Embryonic facial prominence (tissue), 1 donor: Measurements from ENCODE around the gene EPS8L1.
"Not testable (repeated sequence)": the region's sequence is repeated elsewhere in the genome, so short reads cannot be mapped to it uniquely, and the experiment has no call there.

Experiments used
- DNase-seq: peaks from one replicate; pipeline ENCODE4 v3.0.0-alpha.2; 2016; ENCODE audit errors: extremely low spot score

Gene EPS8L1

GRCh38 chr19:55094456-55095259, 19.0 kb downstream of the EPS8L1 start:
- DNase-seq, result no peak

DNA sequence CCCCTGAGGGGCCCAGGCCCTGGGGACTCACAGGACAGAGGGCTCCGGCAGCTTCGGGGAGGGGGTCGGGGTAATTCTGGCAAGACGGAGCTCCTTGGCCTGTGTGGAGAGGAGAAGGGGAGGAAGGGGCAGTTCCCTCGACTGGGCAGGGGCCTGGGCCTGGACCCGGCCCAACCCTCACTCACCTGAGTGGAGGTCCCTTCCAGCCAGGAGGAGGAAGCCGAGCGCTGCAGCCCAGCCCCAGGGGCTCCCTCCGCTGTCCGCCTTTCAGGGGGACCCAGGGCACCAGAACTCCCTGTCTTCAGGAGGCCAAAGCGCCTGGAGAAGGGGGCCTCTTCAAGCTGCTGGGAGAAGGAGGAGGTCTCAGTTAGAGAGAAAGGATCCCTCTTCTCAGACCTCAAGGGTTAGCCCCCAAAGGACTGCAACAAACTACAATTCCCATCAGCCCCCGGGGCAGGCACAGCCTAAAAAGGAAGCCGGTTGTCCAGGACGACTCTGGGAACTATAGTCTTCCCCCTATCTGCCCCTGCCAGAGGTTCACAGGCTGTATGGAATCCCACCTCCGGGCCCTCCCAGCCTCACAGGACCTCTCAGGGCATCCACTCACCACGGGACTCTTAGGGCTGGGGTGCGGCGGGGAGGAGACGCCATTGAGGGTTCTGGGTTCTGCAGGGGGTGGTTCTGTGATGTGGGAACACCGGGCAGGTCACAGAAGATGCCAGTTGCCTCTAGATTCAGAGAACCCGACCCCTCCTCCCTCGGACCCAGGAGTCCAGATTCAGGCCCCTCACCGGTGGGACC, 19.8 kb downstream of the EPS8L1 start:
- DNase-seq, result no peak

GRCh38 chr19:55096061-55096701, 20.5 kb downstream of the EPS8L1 start:
- no peak for DNase-seq

GRCh38 chr19:55097864-55098715, 22.4 kb downstream of the EPS8L1 start:
- DNase-seq, result no peak

GRCh38 chr19:55098716-55099556, 23.3 kb downstream of the EPS8L1 start:
- no peak for DNase-seq

DNA sequence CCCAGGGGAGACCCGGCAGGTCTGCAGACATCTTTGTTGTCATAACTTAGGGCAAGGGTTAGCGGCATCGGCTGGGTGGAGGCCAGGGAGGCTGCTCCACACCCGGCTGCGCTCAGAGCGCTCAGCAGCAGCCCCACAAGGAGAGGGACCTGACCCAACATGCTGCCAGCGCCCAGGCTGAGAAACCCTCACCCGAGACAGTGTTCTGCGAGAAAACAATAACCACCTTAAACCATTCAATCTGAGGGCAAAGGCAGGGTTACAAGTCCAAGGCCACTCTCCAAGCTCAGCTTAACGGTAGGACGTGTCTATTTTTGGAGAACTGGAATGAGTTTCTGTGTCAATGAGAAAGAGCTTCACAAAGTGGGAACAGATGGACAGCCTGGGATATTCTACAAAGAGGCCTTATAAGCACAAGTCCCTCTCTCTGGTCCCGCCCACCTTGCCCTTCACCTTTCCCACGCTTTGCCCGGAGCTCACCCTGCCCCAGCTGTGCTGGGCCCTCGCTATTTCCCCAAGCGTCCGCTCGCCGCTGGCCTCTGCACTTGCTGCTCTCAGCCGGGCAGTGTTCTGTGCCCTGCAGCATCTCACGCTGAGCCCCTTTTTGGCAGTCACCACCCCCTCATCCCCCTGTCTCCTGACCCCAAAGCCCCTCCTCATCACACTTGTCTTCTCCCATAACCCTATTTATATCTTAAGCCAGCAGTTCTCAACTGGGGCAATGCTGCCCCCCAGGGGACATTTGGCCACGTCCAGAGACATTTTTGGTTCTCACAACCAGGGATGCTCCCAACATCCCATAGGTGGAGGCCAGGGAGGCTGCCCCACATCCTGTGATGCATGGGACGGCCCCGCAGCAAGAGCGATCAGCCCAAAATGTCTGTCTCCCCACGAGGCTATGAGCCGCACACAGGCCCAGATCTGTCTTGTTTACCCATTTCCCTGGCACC, 24.2 kb downstream of the EPS8L1 start:
- no peak for DNase-seq

DNA sequence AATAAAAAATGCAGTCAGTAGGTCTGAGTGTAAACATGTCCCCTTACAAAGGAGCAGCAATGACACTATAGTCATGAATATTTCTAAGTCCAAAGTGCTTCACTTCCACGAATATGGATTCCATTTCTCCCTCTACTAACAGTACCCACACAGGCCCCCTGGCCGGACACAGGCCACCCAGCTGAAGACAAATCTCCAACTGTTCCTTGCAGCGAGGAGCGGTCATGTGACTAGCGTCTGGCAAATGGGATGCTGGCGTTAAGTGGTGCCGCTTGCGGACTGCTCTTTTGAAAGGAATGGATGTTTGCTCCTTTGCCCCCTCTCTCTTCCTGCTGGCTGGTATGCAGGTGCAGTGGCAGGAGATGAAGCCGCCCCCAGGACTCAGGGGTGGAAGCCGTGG, 25.6 kb downstream of the EPS8L1 start:
- no peak for DNase-seq

- no peak for DNase-seq
Observed at GRCh38 chr19:55103190-55103589, 27.5 kb downstream of the EPS8L1 start.

- no peak for DNase-seq
Observed at GRCh38 chr19:55105237-55105636, 29.6 kb downstream of the EPS8L1 start.

GRCh38 chr19:55106591-55106990, 30.9 kb downstream of the EPS8L1 start:
- no peak for DNase-seq

DNA sequence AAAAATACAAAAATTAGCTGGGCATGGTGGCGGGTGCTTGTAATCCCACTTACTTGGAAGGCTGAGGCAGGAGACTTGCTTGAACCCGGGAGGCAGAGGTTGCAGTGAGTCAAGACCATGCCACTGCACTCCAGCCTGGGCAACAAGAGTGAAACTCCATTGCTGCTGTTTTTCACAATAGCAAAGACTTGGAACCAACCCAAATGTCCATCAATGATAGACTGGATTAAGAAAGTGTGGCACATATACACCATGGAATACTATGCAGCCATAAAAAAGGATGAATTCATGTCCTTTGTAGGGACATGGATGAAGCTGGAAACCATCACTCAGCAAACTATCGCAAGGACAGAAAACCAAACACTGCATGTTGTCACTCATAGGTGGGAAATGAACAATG, 31.6 kb downstream of the EPS8L1 start:
- not testable (repeated sequence) for DNase-seq

DNA sequence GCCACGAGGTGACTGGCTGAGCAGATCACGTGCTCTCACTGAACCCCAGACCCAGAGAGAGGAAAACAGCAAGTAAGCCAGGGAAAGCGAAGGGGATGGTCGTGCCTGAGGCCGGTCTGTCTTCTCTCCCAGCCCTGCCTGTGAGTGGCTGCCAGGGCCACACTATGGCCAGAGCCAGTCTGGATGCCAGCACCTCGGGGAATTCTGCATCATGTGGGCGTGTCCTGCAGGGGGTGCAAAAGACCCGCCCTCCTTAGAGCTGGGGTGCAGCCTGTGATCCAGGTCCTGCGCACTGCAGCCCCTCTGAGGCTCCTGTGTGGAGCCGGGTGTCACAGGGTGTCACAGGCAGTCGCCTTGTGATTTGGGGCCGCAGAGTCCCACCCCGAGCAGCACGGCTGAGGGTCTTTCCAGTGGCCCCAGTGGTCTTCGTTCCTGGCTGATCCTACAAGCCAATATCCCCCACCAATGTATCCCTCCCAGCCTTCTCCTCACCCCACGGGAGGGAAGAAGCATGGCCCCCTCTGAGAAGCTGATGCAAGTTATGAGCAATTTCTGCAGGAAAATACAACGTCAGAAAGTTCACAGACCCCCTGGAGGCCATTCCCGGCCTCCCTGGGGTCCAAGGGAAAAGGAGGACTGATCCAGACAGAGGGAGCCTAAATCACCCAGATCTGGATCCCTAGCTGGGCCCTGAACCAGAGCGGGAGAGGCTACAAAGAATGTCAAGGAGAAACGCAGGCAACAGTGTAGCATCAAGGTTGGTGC, 34.0 kb downstream of the EPS8L1 start:
- DNase-seq, result no peak

- no peak for DNase-seq
Observed at GRCh38 chr19:55111238-55111831, 35.7 kb downstream of the EPS8L1 start.

DNA sequence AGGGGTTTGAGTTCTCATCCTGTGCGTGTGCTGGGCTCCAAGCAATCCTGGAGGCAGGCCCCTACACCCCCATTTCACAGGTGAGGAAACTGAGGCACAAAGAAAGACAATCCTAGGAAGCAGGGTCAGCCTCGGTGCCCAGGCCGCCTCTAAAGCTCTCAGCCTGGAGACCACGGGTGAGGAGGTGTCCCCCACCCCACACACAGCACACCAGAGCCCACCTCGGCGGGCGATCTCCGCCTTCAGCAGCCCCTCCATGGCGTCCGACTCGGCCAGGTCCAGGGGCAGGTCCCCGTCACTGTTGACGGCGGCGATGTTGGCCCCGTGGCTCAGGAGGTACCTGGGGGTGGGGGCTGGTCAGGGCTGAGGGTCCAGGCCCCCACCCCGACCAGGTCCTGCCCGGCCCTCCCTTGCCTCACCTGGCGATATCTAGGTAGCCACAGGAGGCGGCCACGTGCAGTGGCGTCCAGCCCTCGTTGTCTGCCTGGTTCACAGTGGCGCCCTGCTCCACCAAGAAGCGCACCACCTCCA, 36.6 kb downstream of the EPS8L1 start:
- DNase-seq, result no peak

- DNase-seq, result no peak
Observed at GRCh38 chr19:55112777-55113569, 37.3 kb downstream of the EPS8L1 start.

GRCh38 chr19:55113570-55114039, 37.9 kb downstream of the EPS8L1 start:
- peak; percentile 80 for DNase-seq

DNA sequence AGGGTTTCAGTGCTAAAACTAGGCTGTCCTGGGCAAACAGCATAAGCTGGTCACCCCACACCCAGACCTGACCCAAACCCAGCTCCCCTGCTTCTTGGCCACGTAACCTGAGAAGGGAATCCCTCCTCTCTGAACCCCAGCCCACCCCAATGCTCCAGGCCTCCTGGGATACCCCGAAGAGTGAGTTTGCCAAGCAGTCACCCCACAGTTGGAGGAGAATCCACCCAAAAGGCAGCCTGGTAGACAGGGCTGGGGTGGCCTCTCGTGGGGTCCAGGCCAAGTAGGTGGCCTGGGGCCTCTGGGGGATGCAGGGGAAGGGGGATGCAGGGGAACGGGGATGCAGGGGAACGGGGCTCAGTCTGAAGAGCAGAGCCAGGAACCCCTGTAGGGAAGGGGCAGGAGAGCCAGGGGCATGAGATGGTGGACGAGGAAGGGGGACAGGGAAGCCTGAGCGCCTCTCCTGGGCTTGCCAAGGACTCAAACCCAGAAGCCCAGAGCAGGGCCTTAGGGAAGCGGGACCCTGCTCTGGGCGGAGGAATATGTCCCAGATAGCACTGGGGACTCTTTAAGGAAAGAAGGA, 39.0 kb downstream of the EPS8L1 start:
- no peak for DNase-seq
